ENCODE measurements around the gene ANAPC7.

ANAPC7 gene

DNA sequence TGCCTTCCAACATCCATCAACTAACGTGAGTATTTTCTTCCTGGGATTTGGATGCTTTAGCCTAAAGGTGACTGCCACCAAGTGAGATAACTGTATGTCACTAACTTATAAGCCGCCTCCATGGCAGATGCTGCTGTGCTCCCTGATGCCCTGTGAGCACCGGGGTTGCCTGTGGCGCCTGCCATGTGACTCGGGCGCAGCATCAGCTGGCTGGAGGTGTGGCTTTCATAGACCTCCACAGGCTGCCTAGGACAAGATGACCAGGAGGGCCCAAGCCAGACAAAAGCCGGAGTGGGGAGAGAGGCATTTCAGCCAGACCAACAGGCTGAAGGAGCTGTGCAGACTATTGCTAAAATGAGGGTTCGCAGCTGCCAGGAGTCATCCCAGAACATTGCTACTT is 55.7 kb downstream of the ANAPC7 start:
- Histone ChIP-seq H3K4me1 (ENCODE audit: control insufficient read depth in 1 of 2, insufficient read depth in 2 of 2, low read length in 2 of 2) (peaks cover 0 to 3% of the 10 kb centered on the region in 2 experiments), H3K79me2 (ENCODE audit: control insufficient read depth, insufficient read depth, low read length, poor library complexity) (no peaks in the 10 kb centered on the region), H4K8ac (ENCODE audit: low read depth, low read length) (no peak overlapping the region), H3K27me3 (ENCODE audit: insufficient read depth, low read length) (no peaks in the 10 kb centered on the region), H2AFZ (ENCODE audit: insufficient read depth, low read length, poor library complexity) (no peak overlapping the region), H3K36me3 (ENCODE audit: control insufficient read depth in 1 of 2, insufficient read depth in 2 of 2, low read length in 2 of 2) (peaks cover 51 to 67% of the 10 kb centered on the region in 2 experiments), H2BK12ac (ENCODE audit: low read length) (no peak overlapping the region), H3K9ac (ENCODE audit: low read length) (no peak overlapping the region), H3K9me3 (ENCODE audit: insufficient read depth, low read depth, low read length) (no peaks in the 10 kb centered on the region), H3K79me1 (ENCODE audit: low read length) (no peaks in the 10 kb centered on the region), H2BK120ac (ENCODE audit: insufficient read depth, low read length, poor library complexity) (no peak overlapping the region), H2AK5ac (ENCODE audit: low read length) (no peak overlapping the region), H4K12ac (ENCODE audit: low read depth, low read length) (no peak overlapping the region), H3K4me3 (ENCODE audit: low read depth, low read length) (no peak overlapping the region), H3K14ac (ENCODE audit: low read length) (no peak overlapping the region), H2BK5ac (ENCODE audit: low read depth, low read length, poor library complexity) (no peak overlapping the region), H3K4ac (ENCODE audit: low read depth, low read length) (no peak overlapping the region), H3K18ac (ENCODE audit: low read length) (no peak overlapping the region), H3K27ac (ENCODE audit: low read depth, low read length) (no peak overlapping the region), H3K4me2 (ENCODE audit: low read length) (no peak overlapping the region), H4K91ac (ENCODE audit: low read depth, low read length) (no peak overlapping the region), H3K23ac (ENCODE audit: low read length) (no peak overlapping the region)
- DNase-seq: no peak
- no CpG with 5 or more reads among the region's 8 CpGs for WGBS (ENCODE audit: extremely low coverage, insufficient coverage, insufficient read length)

GRCh38 chr12:110345963-110346362 is 57.5 kb downstream of the ANAPC7 start:
- Histone ChIP-seq H2AK5ac (ENCODE audit: low read length) (no peak overlapping the region), H3K9ac (ENCODE audit: low read length) (no peak overlapping the region), H4K12ac (ENCODE audit: low read depth, low read length) (no peak overlapping the region), H3K4me2 (ENCODE audit: low read length) (no peak overlapping the region), H2BK120ac (ENCODE audit: insufficient read depth, low read length, poor library complexity) (no peak overlapping the region), H3K4ac (ENCODE audit: low read depth, low read length) (no peak overlapping the region), H2AFZ (ENCODE audit: insufficient read depth, low read length, poor library complexity) (no peak overlapping the region), H4K91ac (ENCODE audit: low read depth, low read length) (no peak overlapping the region), H3K9me3 (ENCODE audit: insufficient read depth, low read depth, low read length) (no peaks in the 10 kb centered on the region), H3K4me1 (ENCODE audit: control insufficient read depth in 1 of 2, insufficient read depth in 2 of 2, low read length in 2 of 2) (peaks cover 0 to 3% of the 10 kb centered on the region in 2 experiments), H3K18ac (ENCODE audit: low read length) (no peak overlapping the region), H3K27me3 (ENCODE audit: insufficient read depth, low read length) (no peaks in the 10 kb centered on the region), H3K23ac (ENCODE audit: low read length) (no peak overlapping the region), H3K36me3 (ENCODE audit: control insufficient read depth in 1 of 2, insufficient read depth in 2 of 2, low read length in 2 of 2) (peaks cover 60 to 78% of the 10 kb centered on the region in 2 experiments), H3K27ac (ENCODE audit: low read depth, low read length) (no peak overlapping the region), H2BK12ac (ENCODE audit: low read length) (no peak overlapping the region), H3K4me3 (ENCODE audit: low read depth, low read length) (no peak overlapping the region), H2BK5ac (ENCODE audit: low read depth, low read length, poor library complexity) (no peak overlapping the region), H4K8ac (ENCODE audit: low read depth, low read length) (no peak overlapping the region), H3K79me2 (ENCODE audit: control insufficient read depth, insufficient read depth, low read length, poor library complexity) (no peaks in the 10 kb centered on the region), H3K79me1 (ENCODE audit: low read length) (no peaks in the 10 kb centered on the region), H3K14ac (ENCODE audit: low read length) (no peak overlapping the region)
- no peak for DNase-seq
- WGBS (ENCODE audit: extremely low coverage, insufficient coverage, insufficient read length): no CpG with 5 or more reads among the region's 12 CpGs

- Histone ChIP-seq H4K91ac (ENCODE audit: low read depth, low read length) (no peak overlapping the region), H3K14ac (ENCODE audit: low read length) (no peak overlapping the region), H3K79me1 (ENCODE audit: low read length) (no peaks in the 10 kb centered on the region), H2BK5ac (ENCODE audit: low read depth, low read length, poor library complexity) (no peak overlapping the region), H3K27me3 (ENCODE audit: insufficient read depth, low read length) (no peaks in the 10 kb centered on the region), H2AFZ (ENCODE audit: insufficient read depth, low read length, poor library complexity) (no peak overlapping the region), H3K27ac (ENCODE audit: low read depth, low read length) (no peak overlapping the region), H3K4me2 (ENCODE audit: low read length) (no peak overlapping the region), H3K9me3 (ENCODE audit: insufficient read depth, low read depth, low read length) (no peaks in the 10 kb centered on the region), H4K8ac (ENCODE audit: low read depth, low read length) (no peak overlapping the region), H2BK12ac (ENCODE audit: low read length) (no peak overlapping the region), H4K12ac (ENCODE audit: low read depth, low read length) (no peak overlapping the region), H3K4me1 (ENCODE audit: control insufficient read depth in 1 of 2, insufficient read depth in 2 of 2, low read length in 2 of 2) (peaks cover 0 to 3% of the 10 kb centered on the region in 2 experiments), H3K18ac (ENCODE audit: low read length) (no peak overlapping the region), H3K9ac (ENCODE audit: low read length) (no peak overlapping the region), H3K4me3 (ENCODE audit: low read depth, low read length) (no peak overlapping the region), H3K79me2 (ENCODE audit: control insufficient read depth, insufficient read depth, low read length, poor library complexity) (no peaks in the 10 kb centered on the region), H3K36me3 (ENCODE audit: control insufficient read depth in 1 of 2, insufficient read depth in 2 of 2, low read length in 2 of 2) (peaks cover 64 to 82% of the 10 kb centered on the region in 2 experiments), H2BK120ac (ENCODE audit: insufficient read depth, low read length, poor library complexity) (no peak overlapping the region), H3K23ac (ENCODE audit: low read length) (no peak overlapping the region), H2AK5ac (ENCODE audit: low read length) (no peak overlapping the region), H3K4ac (ENCODE audit: low read depth, low read length) (no peak overlapping the region)
- WGBS (ENCODE audit: extremely low coverage, insufficient coverage, insufficient read length): no CpG with 5 or more reads among the region's 11 CpGs
- peak; percentile 57 to 80 for DNase-seq
Observed at GRCh38 chr12:110345176-110345661, 58.3 kb downstream of the ANAPC7 start.

GRCh38 chr12:110344657-110345056 is 58.9 kb downstream of the ANAPC7 start:
- Histone ChIP-seq H3K27ac (ENCODE audit: low read depth, low read length) (no peak overlapping the region), H2BK5ac (ENCODE audit: low read depth, low read length, poor library complexity) (no peak overlapping the region), H3K4me3 (ENCODE audit: low read depth, low read length) (no peak overlapping the region), H4K8ac (ENCODE audit: low read depth, low read length) (no peak overlapping the region), H2AK5ac (ENCODE audit: low read length) (no peak overlapping the region), H3K4ac (ENCODE audit: low read depth, low read length) (no peak overlapping the region), H2BK12ac (ENCODE audit: low read length) (no peak overlapping the region), H2AFZ (ENCODE audit: insufficient read depth, low read length, poor library complexity) (no peak overlapping the region), H4K91ac (ENCODE audit: low read depth, low read length) (no peak overlapping the region), H3K4me1 (ENCODE audit: control insufficient read depth in 1 of 2, insufficient read depth in 2 of 2, low read length in 2 of 2) (peaks cover 0 to 3% of the 10 kb centered on the region in 2 experiments), H3K9me3 (ENCODE audit: insufficient read depth, low read depth, low read length) (no peaks in the 10 kb centered on the region), H3K79me1 (ENCODE audit: low read length) (no peaks in the 10 kb centered on the region), H3K9ac (ENCODE audit: low read length) (no peak overlapping the region), H3K79me2 (ENCODE audit: control insufficient read depth, insufficient read depth, low read length, poor library complexity) (no peaks in the 10 kb centered on the region), H4K12ac (ENCODE audit: low read depth, low read length) (no peak overlapping the region), H3K36me3 (ENCODE audit: control insufficient read depth in 1 of 2, insufficient read depth in 2 of 2, low read length in 2 of 2) (peaks cover 63 to 79% of the 10 kb centered on the region in 2 experiments), H3K23ac (ENCODE audit: low read length) (no peak overlapping the region), H3K27me3 (ENCODE audit: insufficient read depth, low read length) (no peaks in the 10 kb centered on the region), H3K4me2 (ENCODE audit: low read length) (no peak overlapping the region), H2BK120ac (ENCODE audit: insufficient read depth, low read length, poor library complexity) (no peak overlapping the region), H3K18ac (ENCODE audit: low read length) (no peak overlapping the region), H3K14ac (ENCODE audit: low read length) (no peak overlapping the region)
- no CpG with 5 or more reads among the region's 11 CpGs for WGBS (ENCODE audit: extremely low coverage, insufficient coverage, insufficient read length)
- DNase-seq: no peak
